Epithelial cell of proximal tubule (primary cell): ENCODE data around the gene OASL. TPM values are rescaled to one million over a fixed set of nuclear protein-coding genes. Genes with fewer than 3 reads are reported as not detected.

Experiments
- DNase-seq: peaks from one replicate; pipeline ENCODE4 v3.0.0-alpha.2; 2011; ENCODE audit warnings: low read depth
- H3K4me3 ChIP-seq: 2 replicates; pipeline ENCODE4 v1.5.1; 2011; ENCODE audit warnings: low read depth, mild to moderate bottlenecking, low read length
- total RNA-seq: library from RNA; depleted of rRNA; stranded (reverse); fragments of >200 nt; gene quantifications from 2 replicates; pipeline ENCODE4 v1.2.3, GENCODE V29; 2015
- TF ChIP-seq, protein P1 (sequence below): conservative IDR thresholded peaks from 2 replicates; pipeline ENCODE4 v1.5.1; 2012; ENCODE audit warnings: low read depth, mild to moderate bottlenecking, low read length

Gene OASL
- total RNA-seq, 1 donor from 2014 or later = 0.12 TPM

DNA sequence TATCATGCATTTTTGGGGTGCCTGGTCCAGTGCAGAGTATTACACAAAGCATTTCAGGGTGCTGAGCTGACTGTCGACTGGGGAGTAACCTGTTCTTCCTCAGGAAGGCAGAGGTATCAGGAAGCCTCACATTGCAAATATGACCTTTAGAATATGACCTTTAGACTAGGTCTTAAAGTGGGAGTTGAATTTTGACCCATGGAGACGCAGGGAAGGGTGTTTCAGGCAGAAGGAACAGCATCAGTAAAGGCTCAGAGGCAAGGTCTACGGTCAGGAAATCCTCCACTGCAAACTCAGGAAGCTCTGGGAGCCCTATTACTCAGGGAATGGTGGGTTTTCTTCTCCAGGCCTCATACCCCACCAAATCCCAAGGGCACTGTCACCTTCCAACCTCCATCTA lies 49.4 kb downstream of the OASL start:
- no peak overlapping the region for H3K4me3 ChIP-seq
- TF ChIP-seq, protein P1, sequence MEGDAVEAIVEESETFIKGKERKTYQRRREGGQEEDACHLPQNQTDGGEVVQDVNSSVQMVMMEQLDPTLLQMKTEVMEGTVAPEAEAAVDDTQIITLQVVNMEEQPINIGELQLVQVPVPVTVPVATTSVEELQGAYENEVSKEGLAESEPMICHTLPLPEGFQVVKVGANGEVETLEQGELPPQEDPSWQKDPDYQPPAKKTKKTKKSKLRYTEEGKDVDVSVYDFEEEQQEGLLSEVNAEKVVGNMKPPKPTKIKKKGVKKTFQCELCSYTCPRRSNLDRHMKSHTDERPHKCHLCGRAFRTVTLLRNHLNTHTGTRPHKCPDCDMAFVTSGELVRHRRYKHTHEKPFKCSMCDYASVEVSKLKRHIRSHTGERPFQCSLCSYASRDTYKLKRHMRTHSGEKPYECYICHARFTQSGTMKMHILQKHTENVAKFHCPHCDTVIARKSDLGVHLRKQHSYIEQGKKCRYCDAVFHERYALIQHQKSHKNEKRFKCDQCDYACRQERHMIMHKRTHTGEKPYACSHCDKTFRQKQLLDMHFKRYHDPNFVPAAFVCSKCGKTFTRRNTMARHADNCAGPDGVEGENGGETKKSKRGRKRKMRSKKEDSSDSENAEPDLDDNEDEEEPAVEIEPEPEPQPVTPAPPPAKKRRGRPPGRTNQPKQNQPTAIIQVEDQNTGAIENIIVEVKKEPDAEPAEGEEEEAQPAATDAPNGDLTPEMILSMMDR = no peak
- no peak for DNase-seq

DNA sequence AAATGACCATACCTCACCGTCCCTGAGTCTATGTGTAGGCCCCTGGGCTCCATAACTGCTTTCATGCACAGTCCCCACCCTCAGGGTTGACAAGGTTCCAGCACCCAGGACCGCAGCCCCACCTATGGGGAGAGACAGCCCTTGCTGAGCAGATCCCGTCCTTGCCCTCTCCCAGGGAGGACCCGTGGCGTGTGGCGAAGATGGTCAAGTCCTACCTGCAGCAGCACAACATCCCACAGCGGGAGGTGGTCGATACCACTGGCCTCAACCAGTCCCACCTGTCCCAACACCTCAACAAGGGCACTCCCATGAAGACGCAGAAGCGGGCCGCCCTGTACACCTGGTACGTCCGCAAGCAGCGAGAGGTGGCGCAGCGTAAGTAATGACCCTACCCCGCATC lies 50.4 kb downstream of the OASL start:
- TF ChIP-seq, protein P1 = no peak
- no peak for DNase-seq
- no peak overlapping the region for H3K4me3 ChIP-seq

DNA sequence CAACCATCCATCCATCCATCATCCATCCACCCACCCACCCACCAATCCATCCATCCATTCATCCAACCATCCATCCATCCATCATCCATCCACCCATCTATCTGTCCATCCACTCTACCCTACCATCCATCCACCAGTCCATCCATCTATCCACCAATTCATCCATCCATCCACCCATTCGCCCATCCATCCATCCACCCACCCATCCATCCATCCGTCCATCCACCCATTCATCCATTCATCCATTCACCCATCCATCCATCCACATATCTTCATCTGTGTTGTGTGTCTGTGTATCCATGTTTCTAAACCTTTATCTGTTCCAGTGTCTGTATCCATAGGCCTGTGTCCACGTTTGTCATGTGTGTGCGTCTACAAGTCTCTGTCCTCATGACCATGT lies 50.8 kb downstream of the OASL start:
- H3K4me3 ChIP-seq = no peak overlapping the region
- TF ChIP-seq, protein P1 = no peak
- no peak for DNase-seq

DNA sequence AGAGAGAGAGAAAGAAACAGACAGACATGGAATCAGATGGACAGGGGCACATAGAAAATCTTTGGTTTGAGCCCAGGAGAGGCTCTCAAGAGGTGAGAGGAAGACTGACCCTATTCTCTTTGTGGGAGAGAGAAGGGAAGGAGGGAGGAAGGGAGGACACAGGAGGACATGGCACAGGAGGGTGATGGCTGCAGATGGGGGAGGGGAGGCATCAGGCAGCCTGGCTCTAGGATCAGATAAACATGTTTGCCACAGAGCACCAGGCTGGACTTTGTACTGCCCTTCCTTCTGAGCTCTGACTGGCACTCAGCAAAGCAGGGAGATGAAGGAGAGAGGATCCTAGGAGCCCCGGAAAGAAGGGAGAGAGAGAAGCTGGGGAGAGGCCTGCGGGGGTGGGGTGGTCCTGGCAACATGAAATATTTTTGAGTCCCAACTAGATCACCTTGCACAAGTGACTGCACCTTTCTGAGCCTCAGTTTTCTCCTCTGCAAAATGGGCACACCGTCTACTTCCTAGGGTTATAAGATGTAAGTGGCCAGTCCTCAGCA lies 54.6 kb downstream of the OASL start:
- no peak overlapping the region for H3K4me3 ChIP-seq
- no peak for DNase-seq
- TF ChIP-seq, protein P1 = no peak

DNA sequence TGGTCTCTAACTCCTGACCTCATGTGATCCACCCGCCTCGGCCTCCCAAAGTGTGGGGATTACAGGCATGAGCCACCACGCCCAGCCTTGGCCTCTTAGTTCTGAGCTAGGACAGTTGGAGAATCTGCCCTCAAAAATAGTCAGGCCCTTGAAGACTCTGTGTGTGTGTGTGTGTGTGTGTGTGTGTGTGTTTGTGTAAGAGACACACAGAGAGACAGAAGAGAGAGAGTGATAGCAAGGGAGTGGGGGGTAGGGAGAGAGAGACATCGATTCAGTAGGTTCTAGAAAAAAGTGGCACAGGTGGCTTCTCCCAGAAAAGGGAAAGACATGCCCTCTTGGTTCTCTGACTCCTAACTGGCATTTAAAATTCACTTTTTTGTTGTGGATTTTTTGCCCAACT lies 55.3 kb downstream of the OASL start:
- TF ChIP-seq, protein P1 = no peak
- H3K4me3 ChIP-seq = no peak overlapping the region
- DNase-seq = no peak

DNA sequence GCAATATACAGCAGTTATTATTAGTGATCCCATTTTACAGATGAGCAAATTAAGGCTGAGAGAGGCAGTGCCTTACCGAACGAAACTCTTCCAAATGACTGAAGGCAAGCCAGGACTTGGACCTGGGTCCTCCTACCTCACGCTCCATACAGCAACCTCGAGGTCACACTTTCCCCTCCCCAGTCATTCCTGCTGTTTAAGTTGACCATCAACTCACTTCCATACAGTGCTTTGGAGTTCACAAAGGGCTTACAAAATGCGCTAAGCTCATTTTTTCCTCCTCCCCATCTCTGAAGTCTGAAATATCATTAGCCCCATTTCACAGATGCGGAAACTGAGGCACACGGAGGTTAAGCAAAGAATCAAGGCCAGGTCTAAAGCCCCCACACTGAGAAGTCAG lies 56.4 kb downstream of the OASL start:
- DNase-seq = no peak
- TF ChIP-seq, protein P1 = no peak
- no peak overlapping the region for H3K4me3 ChIP-seq

DNA sequence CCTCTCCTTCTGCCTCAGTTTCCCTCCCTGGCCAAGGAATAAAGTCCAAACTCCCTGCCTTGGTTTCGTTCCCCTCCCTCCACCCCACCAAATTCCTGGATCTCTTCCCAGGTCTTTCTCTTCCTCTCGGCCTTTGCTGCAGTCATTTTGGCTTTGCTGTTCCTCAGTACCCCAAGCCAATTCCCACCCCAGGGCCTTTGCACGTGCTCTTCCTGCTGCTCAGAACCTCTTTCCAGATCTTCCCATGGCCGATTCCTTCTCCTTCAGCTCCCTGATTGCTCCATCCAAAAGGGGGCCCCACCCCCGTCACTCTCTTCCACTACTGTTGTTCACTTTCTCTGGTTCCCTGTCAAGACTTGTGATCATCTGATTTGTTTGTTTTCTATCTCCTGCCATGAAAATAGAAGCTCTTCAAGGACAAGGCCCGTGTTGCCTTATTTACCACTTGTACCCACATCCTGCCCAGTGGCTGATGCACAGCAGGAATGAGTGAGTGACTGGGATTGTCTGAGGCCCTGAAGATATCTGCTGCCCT lies 57.6 kb downstream of the OASL start:
- peak overlapping the region; percentile 70 for H3K4me3 ChIP-seq
- DNase-seq = no peak
- TF ChIP-seq, protein P1 = no peak
